IMR-90 (cell line): ENCODE results near the gene SLC6A6. TPM values are rescaled to one million over a fixed set of nuclear protein-coding genes. Genes with fewer than 3 reads are reported as not detected.

Source experiments
- ATAC-seq: fragments of 200-7000 bp; cut with Tn5 transposase; 2 replicates; pipeline ENCODE4 v1.9.1; 2020; ENCODE audit warnings: low read depth, mild to moderate bottlenecking, moderate library complexity
- BruUV-seq: library from RNA; stranded (reverse); fragments of 400-500 nt; replicated peaks from 2 replicates; lab custom pipeline; 2021; lab: Mats Ljungman, UMichigan
- CTCF ChIA-PET: fragments of 300-600 bp; formaldehyde crosslinking; extraction: SDS; loops from one replicate; lab custom pipeline; 2021; ENCODE audit warnings: antibody characterized with exemption; lab: Yijun Ruan, JAX
- POLR2A ChIA-PET: fragments of 300-600 bp; sonication (Branson Sonifier 250); formaldehyde crosslinking; loops from one replicate; lab custom pipeline; 2022; ENCODE audit warnings: antibody characterized with exemption; ENCODE audit not compliant: unreplicated experiment; lab: Charles Lee
- DNase-seq: peaks from one replicate; pipeline ENCODE4 v3.0.0; 2013
- H2AFZ ChIP-seq: replicated peaks from 2 replicates; pipeline ENCODE3; 2013; ENCODE audit warnings: low read length, mild to moderate bottlenecking; ENCODE audit not compliant: poor library complexity
- H2AK5ac ChIP-seq: 2 replicates; pipeline ENCODE4 v1.6.1; 2013; ENCODE audit warnings: low read depth, low read length, inconsistent platforms
- H2AK9ac ChIP-seq: replicated peaks from 2 replicates; pipeline ENCODE3; 2013; ENCODE audit warnings: mild to moderate bottlenecking, low read depth, low read length, moderate library complexity; ENCODE audit not compliant: poor library complexity
- H2BK120ac ChIP-seq: 2 replicates; pipeline ENCODE4 v1.6.1; 2013; ENCODE audit warnings: low read depth, low read length, inconsistent platforms
- H2BK15ac ChIP-seq: 3 replicates; pipeline ENCODE4 v1.6.1; 2013; ENCODE audit warnings: low read depth, low read length, inconsistent platforms
- H2BK20ac ChIP-seq: 2 replicates; pipeline ENCODE4 v1.6.1; 2013; ENCODE audit warnings: low read depth, mild to moderate bottlenecking, inconsistent platforms, low read length, moderate library complexity
- H2BK5ac ChIP-seq: 2 replicates; pipeline ENCODE4 v1.6.1; 2013; ENCODE audit warnings: mild to moderate bottlenecking, low read depth, low read length, inconsistent platforms; ENCODE audit not compliant: poor library complexity, severe bottlenecking
- H3K14ac ChIP-seq: replicated peaks from 2 replicates; pipeline ENCODE4 v1.6.1; 2013; ENCODE audit warnings: low read depth, low read length, inconsistent platforms
- H3K18ac ChIP-seq: 2 replicates; pipeline ENCODE4 v1.6.1; 2013; ENCODE audit warnings: low read depth, low read length, control low read depth
- H3K23ac ChIP-seq: 2 replicates; pipeline ENCODE4 v1.6.1; 2013; ENCODE audit warnings: low read depth, low read length, inconsistent platforms
- H3K27ac ChIP-seq: 2 replicates; pipeline ENCODE4 v1.5.1; 2013; ENCODE audit warnings: mild to moderate bottlenecking, control low read depth, low read length; ENCODE audit not compliant: insufficient read depth
- H3K27me3 ChIP-seq: 2 replicates; pipeline ENCODE4 v1.6.1; 2013; ENCODE audit warnings: low read length; ENCODE audit not compliant: control insufficient read depth, insufficient read depth
- H3K36me3 ChIP-seq: 2 replicates; pipeline ENCODE4 v1.6.1; 2013; ENCODE audit warnings: low read length, mixed read lengths; ENCODE audit not compliant: control insufficient read depth, insufficient read depth
- H3K4ac ChIP-seq: 2 replicates; pipeline ENCODE4 v1.6.1; 2013; ENCODE audit warnings: low read depth, low read length, inconsistent platforms
- H3K4me1 ChIP-seq: 2 replicates; pipeline ENCODE4 v1.6.1; 2013; ENCODE audit warnings: low read length, mixed read lengths; ENCODE audit not compliant: control insufficient read depth, insufficient read depth
- H3K4me2 ChIP-seq: 2 replicates; pipeline ENCODE4 v1.6.1; 2013; ENCODE audit warnings: low read depth, mild to moderate bottlenecking, control low read depth, low read length, moderate library complexity
- H3K4me3 ChIP-seq: 2 replicates; pipeline ENCODE4 v1.5.1; 2013; ENCODE audit warnings: low read depth, mild to moderate bottlenecking, control low read depth, low read length, moderate library complexity; ENCODE audit not compliant: insufficient read depth
- H3K56ac ChIP-seq: 2 replicates; pipeline ENCODE4 v1.6.1; 2013; ENCODE audit warnings: low read length, inconsistent platforms; ENCODE audit not compliant: insufficient read depth; ENCODE audit errors: extremely low read depth
- H3K79me1 ChIP-seq, 2 experiments: 2 replicates each; pipeline ENCODE4 v1.6.1; 2013; ENCODE audit warnings: low read length in 2 of 2, inconsistent platforms in 1 of 2, low read depth in 1 of 2
- H3K9ac ChIP-seq: 2 replicates; pipeline ENCODE4 v1.6.1; 2013; ENCODE audit warnings: low read depth, low read length, control low read depth
- H3K9me1 ChIP-seq: 2 replicates; pipeline ENCODE4 v1.6.1; 2013; ENCODE audit warnings: low read length, inconsistent platforms; ENCODE audit not compliant: insufficient read depth
- H3K9me3 ChIP-seq: 2 replicates; pipeline ENCODE4 v1.6.1; 2013; ENCODE audit warnings: low read length; ENCODE audit not compliant: control insufficient read depth, insufficient read depth
- H4K20me1 ChIP-seq: 2 replicates; pipeline ENCODE4 v1.6.1; 2013; ENCODE audit warnings: low read length, inconsistent platforms; ENCODE audit not compliant: insufficient read depth
- H4K5ac ChIP-seq: 2 replicates; pipeline ENCODE4 v1.6.1; 2013; ENCODE audit warnings: mild to moderate bottlenecking, low read depth, low read length, control low read depth
- H4K8ac ChIP-seq, 2 experiments: 2 replicates each; pipeline ENCODE4 v1.6.1; 2013; ENCODE audit warnings: low read depth in 2 of 2, low read length in 2 of 2, control low read depth in 1 of 2, inconsistent platforms in 1 of 2
- H4K91ac ChIP-seq: 2 replicates; pipeline ENCODE4 v1.6.1; 2013; ENCODE audit warnings: low read depth, low read length, inconsistent platforms; ENCODE audit not compliant: insufficient read depth
- MAFK ChIP-seq: IDR thresholded peaks from 2 replicates; pipeline ENCODE4 v1.6.1; 2012; ENCODE audit warnings: low read depth, low read length, improper control_type of control experiment
- RCOR1 ChIP-seq: IDR thresholded peaks from 2 replicates; pipeline ENCODE4 v1.6.1; 2012; ENCODE audit warnings: mild to moderate bottlenecking, low read length, improper control_type of control experiment; ENCODE audit not compliant: insufficient replicate concordance
- WGBS, 2 experiments: methylation state at CpG; one replicate each; pipeline versions ENCODE4 v1.1.5 to v1.1.7; 2013; ENCODE audit warnings: missing lambda C conversion rate in 2 of 2; ENCODE audit not compliant: insufficient read length in 1 of 2; ENCODE audit errors: extremely low coverage in 2 of 2; 5-methylcytosine and 5-hydroxymethylcytosine counted together
- dilution Hi-C: fragments of 300-500 bp; cut with HindIII; formaldehyde crosslinking; loops from one replicate; pipeline ENCODE4 v1.14.3; 2018; ENCODE audit warnings: low sequenced_read_pairs; ENCODE audit not compliant: unreplicated experiment
- in situ Hi-C: fragments of 300-500 bp; cut with MboI; formaldehyde crosslinking; loops from 3 replicates; pipeline ENCODE4 v1.14.3; 2019; ENCODE audit warnings: low sequenced_read_pairs, inconsistent platforms, mixed read lengths
- intact Hi-C: fragments of 100-400 bp; cut with micrococcal nuclease; formaldehyde crosslinking; loops from 2 replicates; pipeline ENCODE4 v1.10.0; 2022
- polyA plus RNA-seq, 3 experiments: library from polyadenylated mRNA; depleted of rRNA; stranded (reverse); fragments of >200 nt; gene quantifications; 2 replicates each; pipeline ENCODE4 v1.2.3, GENCODE V29; 2012; ENCODE audit warnings: low replicate concordance in 1 of 3
- total RNA-seq: library from RNA; depleted of rRNA; stranded (reverse); fragments of >200 nt; gene quantifications from 2 replicates; pipeline ENCODE4 v1.2.3, GENCODE V29; 2012

The SLC6A6 gene
- total and polyA plus RNA-seq, 2 of the 4 experiments (the other 2 are of a cell fraction) = 29.9 to 39.4 TPM

GRCh38 chr3:14457481-14457880, 55.1 kb downstream of the SLC6A6 start:
- in situ Hi-C loops = no loop called here
- no peak overlapping the region for H2AFZ ChIP-seq
- H3K56ac ChIP-seq = no peak overlapping the region
- H3K9ac ChIP-seq = no peak overlapping the region
- ATAC-seq (no peak), DNase-seq (no peak)
- H3K9me1 ChIP-seq = peaks cover 28% of the 10 kb centered on the region
- H4K91ac ChIP-seq = 0 out of 2 replicates have a peak overlapping the region, but pooled peaks have one; percentile 21
- H4K20me1 ChIP-seq = peaks cover 3% of the 10 kb centered on the region; the same call in 1 of the 2 replicates
- BruUV-seq = no TSS peak
- H2BK120ac ChIP-seq = no peak overlapping the region
- dilution Hi-C loops = no loop called here
- H3K79me1 ChIP-seq = peaks cover 11 to 27% of the 10 kb centered on the region in 2 experiments; a peak in 3 of 4 replicates
- H3K18ac ChIP-seq = no peak overlapping the region
- H3K4me3 ChIP-seq = no peak overlapping the region
- WGBS, 2 experiments = 100% methylated on average over 1 of the region's 5 CpGs; no CpG with 5 or more reads in 1 of the 2 experiments
- no peak for TF ChIP-seq MAFK
- TF ChIP-seq RCOR1 = peak; percentile 48
- H2AK5ac ChIP-seq = no peak overlapping the region
- H3K4ac ChIP-seq = no peak overlapping the region; the same call in 1 of the 2 replicates
- peaks cover 25% of the 10 kb centered on the region; the same call in 1 of the 2 replicates for H3K36me3 ChIP-seq
- H4K5ac ChIP-seq = no peak overlapping the region
- H3K4me2 ChIP-seq = no peak overlapping the region
- no peak overlapping the region for H3K14ac ChIP-seq
- H3K9me3 ChIP-seq = no peaks in the 10 kb centered on the region
- no peak overlapping the region for H2AK9ac ChIP-seq
- no peak overlapping the region for H3K23ac ChIP-seq
- intact Hi-C loops = no loop called here
- H3K4me1 ChIP-seq = peaks cover 25% of the 10 kb centered on the region
- ChIA-PET CTCF (interaction anchor here (0.8 kb wide), 1 partner anchor 177 kb away, joined by 3 read pairs; no protein-coding TSS in a partner anchor), POLR2A (no interaction called here)
- no peak overlapping the region for H2BK15ac ChIP-seq
- H2BK20ac ChIP-seq = no peak overlapping the region
- H3K27me3 ChIP-seq = no peaks in the 10 kb centered on the region
- H2BK5ac ChIP-seq = no peak overlapping the region
- H4K8ac ChIP-seq = no peak overlapping the region
- H3K27ac ChIP-seq = no peak overlapping the region
